HG02884 (cell line): ENCODE data around the gene SLC39A11.
"Not testable (repeated sequence)": the region's sequence is repeated elsewhere in the genome, so short reads cannot be mapped to it uniquely, and the experiment has no call there.

Experiments
- ATAC-seq: cut with Tn5 transposase; IDR thresholded peaks from one replicate; pipeline ENCODE4 v1.9.1; 2021; ENCODE audit warnings: mild to moderate bottlenecking, moderate library complexity; ENCODE audit not compliant: unreplicated experiment

SLC39A11 gene

DNA sequence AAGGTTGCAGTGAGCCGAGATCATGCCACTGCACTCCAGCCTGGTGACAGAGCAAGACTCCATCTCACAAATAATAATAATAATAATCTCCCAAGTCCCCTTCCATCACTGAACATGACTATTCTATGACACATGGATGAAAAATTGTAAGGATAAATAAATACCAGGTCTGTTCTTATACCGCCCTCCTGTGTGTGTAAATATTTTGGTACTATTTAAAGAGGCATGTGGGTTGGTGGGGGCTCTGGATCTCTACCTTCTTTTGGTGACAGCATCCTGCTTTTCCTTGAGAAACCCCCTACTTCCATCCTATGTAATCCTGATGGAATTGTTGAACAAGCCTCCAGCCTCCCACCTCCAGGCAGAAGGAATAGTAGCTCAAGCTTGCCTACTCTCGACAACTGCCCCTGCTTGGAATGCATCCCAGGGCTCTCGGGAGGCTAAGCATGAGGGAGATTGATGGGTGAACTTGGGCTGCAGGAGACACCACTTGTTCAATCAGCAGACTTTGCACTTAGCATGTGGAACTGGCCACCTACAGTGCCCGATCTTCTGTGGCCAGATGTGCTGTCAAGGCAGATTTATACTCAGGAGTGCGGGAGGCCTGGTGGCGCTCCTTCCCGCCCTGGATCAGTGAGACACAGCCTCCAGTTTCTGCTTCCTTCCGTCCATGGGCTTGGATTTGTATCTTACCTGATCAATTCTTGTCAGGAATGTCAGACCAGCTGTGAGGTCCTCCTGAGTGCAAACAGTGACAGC is 287.4 kb downstream of the SLC39A11 start:
- no peak for ATAC-seq

GRCh38 chr17:72802726-72803125 is 289.8 kb downstream of the SLC39A11 start:
- no peak for ATAC-seq

DNA sequence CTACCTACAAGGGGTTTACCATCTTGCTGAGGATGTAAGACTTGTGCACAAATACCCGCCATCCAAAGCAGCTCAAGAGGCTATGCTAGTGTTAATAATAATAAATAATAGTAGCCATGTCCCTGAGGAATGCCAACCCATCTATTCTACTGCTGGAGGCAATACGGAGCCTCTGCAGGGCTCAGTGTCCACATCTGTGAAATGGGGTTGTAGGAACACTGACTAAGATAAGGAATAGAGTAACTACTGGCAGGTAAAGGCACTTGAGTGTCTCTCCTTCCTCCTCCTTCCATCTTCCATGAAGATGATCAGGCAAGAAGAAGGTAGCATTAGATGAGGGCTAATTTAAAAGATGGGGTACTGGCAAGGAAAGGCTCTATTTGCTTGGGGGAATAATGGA is 295.3 kb downstream of the SLC39A11 start:
- ATAC-seq: no peak

GRCh38 chr17:72795941-72796340 is 296.5 kb downstream of the SLC39A11 start:
- no peak for ATAC-seq

DNA sequence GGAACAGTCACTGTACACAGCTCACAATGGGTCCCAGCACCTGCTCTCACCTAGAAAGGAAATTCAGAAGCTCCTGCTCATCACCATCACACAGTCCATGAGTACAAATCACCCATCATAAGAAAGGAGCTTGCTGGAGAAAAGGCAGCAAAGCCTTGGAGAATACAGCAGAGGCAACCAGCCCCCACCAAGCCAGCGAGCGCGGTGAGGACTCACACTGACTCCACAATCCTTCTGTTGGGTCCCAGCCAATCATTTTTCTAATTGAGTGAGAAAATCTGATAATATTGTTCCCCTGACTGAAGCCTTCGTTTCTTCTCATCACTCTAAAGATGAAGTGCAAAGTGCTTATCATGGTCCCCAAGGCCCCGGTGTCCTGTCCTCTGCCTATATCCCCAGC is 298.3 kb downstream of the SLC39A11 start:
- ATAC-seq: no peak

DNA sequence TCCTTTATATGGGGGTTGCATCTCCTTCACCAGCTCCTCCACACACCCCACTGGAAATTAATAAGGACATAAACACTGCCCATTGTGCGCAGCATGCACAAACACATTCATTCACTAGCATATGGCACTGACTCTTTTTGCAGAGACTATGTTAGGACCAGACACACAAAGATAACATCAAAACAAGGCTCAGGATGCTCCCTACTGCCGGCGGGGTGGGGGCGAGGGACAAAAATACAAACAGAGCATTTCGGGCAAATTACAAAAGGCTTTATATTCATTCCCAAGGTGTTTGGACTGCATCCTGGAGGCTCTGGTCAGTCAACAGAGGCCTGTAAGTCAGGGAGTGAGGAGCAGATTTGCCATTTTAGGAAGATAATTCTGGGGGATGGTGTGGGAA is 299.7 kb downstream of the SLC39A11 start:
- no peak for ATAC-seq

DNA sequence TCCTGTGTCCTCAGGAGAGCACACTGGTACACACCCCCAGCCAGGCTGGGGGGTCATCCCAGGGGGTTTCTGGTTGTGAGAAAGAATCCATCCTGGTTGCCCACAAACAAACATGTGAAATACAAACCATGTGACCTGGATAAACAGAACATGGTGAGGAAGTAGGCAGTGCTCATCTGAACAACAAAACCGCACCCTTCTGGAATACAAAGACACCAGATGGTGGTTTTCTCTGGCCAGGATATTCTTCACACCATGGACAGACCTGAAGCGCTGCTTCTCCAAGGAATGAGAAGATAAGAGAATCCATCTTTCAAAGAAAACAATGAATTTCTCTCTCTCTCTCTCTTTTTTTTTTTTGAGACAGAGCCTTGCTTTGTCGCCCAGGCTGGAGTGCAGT is 302.3 kb downstream of the SLC39A11 start:
- no peak for ATAC-seq

DNA sequence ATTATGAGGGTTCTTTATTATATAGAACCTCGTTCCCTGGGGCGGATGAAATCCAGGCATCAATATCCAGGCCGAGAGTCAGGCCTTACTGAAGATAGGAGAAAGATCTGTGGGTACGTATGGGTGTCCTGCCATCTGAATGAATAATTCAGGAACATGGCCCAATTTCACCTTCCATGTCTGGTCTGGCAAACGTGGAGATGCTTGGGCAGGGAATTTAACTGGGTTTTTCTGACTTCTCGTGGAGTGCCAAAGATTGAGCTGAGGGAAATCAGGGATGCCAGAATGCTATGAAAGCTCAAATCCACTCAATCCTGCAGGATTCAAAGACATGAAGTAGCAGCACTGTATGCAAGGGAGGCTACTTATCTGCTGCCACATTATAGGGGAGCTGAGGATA is 302.8 kb downstream of the SLC39A11 start:
- no peak for ATAC-seq

DNA sequence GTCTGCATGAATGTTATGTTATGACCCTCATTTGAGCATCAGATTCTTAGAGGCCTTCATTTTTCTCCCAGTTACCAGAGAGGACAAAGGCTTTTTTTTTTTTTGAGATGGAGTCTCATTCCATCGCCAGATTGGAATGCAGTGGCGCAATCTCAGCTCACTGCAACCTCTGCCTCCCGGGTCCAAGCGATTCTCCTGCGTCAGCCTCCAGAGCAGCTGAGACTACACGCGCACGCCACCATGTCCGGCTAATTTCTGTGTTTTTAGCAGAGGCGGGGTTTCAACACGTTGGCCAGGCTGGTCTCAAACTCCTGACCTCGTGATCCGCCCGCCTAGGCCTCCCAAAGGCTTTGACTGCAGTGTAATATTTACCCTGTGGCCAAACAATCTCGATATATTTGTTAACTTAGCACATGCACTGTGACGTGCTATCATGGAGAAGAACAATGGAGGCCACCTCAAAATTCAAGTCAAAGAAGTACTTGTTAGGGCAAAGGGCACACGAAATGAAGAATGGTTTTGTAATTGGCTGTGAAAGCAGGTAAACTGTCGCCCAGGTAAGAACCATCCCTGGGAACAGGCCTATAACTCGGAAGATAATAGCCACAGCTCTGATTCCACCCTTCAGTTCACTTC is 303.4 kb downstream of the SLC39A11 start:
- ATAC-seq: no peak

DNA sequence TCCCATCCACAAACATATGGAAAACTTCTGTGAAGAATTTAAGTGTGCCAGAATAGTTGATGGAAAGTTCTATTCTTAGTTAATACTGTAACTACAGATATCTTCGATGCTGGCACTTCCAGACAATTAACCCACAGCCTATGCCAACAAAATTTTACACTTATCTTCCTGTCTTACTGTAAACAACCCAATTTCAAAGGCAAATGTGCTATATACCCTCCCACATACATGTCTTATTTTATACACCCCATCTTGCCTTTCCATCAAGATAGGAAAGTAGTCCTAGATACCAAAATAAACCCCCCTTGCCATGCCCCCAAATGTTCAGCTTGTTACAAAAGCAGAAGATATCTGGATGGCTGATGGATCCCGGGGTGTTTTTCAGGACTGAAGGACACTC is 306.3 kb downstream of the SLC39A11 start:
- no peak for ATAC-seq

- ATAC-seq: no peak
Measured at GRCh38 chr17:72782985-72783701, 309.3 kb downstream of the SLC39A11 start.

- ATAC-seq: not testable (repeated sequence)
Measured at GRCh38 chr17:72782437-72782836, 310.1 kb downstream of the SLC39A11 start.

- no peak for ATAC-seq
Measured at GRCh38 chr17:72778169-72779151, 314.0 kb downstream of the SLC39A11 start.

DNA sequence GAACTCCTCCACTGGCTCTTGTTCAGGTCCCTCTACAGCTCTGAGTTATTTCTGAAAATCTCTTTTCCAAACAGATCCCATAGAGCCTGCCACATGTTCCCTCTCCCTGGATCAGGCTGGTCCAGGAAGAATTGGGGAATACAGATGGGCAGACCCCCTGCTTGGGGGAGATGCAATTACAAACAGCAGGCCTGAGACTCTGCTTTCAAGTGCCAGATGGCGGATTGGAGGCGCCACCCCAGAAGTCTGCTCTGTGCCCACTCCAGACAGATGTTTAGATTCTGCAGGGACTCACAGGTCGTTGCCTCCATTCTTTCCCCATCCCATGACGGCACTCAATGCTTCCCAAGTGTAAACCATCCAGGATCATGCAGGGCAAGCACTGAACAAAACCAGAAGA is 316.6 kb downstream of the SLC39A11 start:
- no peak for ATAC-seq

- ATAC-seq: no peak
Measured at GRCh38 chr17:72775237-72775636, 317.3 kb downstream of the SLC39A11 start.

DNA sequence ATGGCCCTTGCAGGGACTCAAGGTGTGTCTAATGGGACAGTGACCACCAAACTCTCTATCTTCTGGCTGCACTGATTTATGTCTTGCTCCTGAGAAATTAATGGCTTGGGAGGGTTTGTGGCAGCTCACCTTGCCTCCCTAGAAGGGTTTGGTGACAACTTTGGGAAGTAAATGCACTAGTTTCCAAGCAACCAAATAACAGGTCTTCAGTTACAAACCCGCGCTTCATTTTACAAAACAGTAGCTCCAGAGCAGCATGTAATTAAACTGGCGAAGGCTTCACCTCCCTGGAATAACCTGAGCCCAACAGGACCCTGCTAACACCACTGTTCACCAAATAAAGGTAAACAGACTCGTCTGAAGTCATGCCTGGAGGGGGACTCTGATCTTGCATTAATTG is 318.3 kb downstream of the SLC39A11 start:
- no peak for ATAC-seq

DNA sequence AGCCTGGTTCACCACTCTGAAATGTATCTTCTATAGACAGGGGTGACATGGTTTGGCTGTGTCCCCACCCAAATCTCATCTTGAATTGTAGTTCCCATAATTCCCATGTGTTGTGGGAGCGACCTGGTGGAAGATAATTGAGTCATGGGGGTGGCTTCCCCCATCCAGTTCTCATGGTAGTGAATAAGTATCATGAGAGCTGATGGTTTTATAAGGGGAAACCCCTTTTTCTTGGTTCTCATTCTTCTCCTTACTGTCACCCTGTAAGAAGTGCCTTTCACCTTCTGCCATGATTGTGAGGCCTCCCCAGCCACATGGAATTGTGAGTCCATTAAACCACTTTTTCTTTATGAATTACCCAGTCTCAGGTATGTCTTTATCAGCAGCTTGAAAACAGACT is 319.3 kb downstream of the SLC39A11 start:
- not testable (repeated sequence) for ATAC-seq

GRCh38 chr17:72772331-72772821 is 320.1 kb downstream of the SLC39A11 start:
- ATAC-seq: no peak

DNA sequence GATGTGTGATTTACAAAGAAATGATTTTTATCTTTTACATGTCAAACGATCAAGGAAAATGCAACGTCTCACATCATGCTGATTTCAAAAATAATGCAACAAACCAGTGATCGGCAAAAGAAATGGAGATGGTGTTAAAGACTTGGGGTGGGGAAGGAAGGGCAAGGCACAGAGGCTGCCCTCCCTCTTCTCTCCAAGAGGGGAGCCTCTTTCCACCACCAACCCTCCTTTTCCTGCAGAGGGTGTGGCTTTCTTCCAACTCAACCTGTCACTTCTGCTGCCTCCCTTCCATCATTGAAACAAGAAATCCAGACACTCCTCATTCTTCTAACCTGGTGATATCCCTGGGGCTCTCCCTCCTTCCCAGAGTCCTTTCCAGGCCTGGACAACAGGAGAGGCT is 320.8 kb downstream of the SLC39A11 start:
- ATAC-seq: no peak

DNA sequence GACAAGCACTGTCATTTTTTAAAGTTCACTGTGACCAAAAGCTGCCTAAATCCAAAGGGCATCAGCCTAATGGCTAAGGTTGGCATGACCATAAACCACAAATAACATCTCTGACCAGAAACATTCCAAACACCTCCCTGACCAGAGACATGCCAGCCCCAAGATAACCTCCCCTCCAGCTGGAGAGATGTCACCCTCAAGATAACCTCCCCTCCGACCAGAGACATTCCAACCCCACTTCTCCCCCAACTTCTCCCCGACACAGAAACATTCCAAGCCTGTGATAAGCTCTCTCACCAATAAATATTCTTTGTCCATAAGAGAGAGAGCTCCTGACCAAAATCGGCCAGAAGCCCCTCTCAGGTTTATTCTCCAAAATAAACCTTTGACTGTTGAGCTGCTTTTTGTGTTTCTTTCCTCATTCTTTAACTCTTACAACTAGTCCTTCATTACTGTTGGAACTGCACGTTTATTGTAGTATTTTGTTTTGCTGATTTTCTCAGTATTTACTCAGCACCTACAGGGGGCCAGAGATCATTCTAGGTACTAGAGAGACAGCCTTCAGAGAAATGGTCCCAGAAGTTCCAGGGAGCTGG is 325.6 kb downstream of the SLC39A11 start:
- no peak for ATAC-seq
